ENCODE results near the gene OGFOD2.

Gene OGFOD2

GRCh38 chr12:122989225-122989839 is 14.3 kb downstream of the OGFOD2 start:
- DNase-seq, result no peak

GRCh38 chr12:122989874-122990419 is 14.9 kb downstream of the OGFOD2 start:
- no peak for DNase-seq

DNA sequence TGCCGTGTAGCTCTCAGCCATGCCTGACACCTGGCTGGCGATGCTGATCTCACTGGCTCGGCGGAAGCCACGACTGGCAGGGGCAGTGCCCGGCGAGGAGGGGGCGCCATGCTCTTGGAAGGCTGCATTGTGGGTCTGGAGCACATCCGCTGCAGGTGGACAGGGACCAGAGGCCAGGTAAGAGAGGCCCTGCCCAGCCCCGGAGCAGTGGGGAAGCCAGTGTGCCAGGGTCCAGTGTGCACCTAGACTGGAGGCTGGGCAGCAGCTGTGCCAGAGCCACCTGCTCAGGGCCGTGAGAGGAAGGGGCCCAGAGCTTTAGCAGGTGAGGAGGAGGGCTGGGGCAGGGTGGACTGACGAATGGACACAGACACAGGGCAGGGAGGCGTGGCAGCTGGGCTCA is 15.5 kb downstream of the OGFOD2 start:
- DNase-seq, result no peak

DNA sequence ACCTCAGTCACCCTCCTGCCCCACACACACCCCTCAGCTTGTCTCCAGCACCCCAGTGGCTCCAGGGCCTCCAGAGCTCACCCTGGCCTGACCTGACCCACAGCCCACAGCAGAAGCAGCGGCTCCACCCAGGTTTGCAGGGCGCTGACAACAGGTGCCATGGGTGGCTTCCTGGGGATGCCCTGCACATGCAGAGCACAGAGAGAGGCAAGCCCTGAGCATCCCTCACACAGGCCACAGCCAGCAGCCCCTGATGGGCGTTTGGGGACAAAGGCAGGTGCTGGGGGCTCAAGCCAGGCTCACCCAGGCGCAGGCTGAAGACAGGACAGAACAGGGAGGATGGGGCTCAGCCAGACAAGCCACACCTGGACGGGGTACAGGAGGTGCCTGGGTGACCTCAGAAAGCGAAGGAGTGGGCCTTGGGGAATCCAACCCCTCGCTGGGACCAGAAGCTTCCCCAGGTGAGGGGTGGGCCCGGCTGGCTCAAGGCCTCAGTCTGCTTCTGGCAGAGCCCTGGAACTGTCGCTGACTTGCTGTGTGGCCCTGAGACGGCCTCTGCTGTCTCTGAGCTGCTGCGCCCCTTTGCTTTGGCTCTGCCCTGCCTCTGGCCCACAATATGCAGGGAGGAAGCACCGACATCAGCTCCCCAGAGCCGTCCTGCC is 16.0 kb downstream of the OGFOD2 start:
- no peak for DNase-seq

DNA sequence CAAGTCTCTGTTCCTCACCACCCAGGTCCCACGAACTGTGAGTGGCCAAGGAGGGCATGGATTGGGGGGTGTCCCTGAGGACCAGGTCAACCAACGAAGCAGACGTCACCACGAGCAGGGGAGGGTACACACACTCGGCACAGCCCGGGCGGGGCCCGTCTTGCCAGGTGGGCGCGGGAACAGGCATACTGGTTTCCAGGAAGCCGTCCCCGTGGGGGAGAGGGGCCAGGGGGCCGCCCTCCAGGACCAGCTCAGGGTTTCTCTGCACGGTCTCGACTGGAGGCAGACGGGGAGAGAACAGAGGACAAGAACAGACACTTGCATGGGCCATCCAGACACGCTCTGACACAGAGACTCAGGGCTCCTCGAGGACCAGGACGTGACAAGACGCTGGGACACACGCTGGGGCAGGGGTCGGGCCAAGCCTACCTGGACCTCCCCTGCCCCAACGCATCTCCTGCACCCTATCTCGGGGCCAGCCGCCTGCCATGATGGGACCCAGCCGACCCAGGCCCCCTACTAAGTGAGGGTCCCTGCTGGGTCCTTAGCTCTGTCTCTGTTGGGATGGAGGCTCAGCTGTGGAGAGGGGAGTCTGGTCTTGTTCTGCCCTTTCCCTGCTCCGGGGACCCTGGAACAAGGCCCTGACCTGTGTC is 16.7 kb downstream of the OGFOD2 start:
- DNase-seq, result no peak

DNA sequence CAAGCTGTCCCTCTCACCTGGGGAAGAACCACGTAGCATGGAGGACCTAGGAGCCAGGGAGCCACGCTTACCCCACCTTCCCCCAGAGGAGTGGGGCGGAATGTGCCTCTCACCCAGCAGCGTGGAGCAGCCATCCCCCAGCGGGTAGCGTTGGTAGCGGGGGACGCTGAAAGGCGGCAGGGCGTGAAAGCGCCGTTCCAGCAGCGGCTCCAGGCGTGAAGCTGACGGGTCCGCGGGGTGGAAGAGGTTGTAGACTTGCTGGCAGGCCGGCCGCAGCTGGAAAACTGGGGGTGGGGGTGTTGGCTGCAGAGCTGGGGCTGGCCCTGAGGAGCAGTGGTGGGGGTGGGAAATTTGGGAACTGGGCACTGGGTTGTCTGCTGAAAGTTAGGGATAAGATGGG is 17.3 kb downstream of the OGFOD2 start:
- DNase-seq, result no peak

GRCh38 chr12:122994140-122994675 is 19.2 kb downstream of the OGFOD2 start:
- no peak for DNase-seq

GRCh38 chr12:122994781-122995502 is 19.9 kb downstream of the OGFOD2 start:
- DNase-seq, result no peak

GRCh38 chr12:122995503-122996187 is 20.6 kb downstream of the OGFOD2 start:
- DNase-seq, result no peak

GRCh38 chr12:122996188-122996601 is 21.2 kb downstream of the OGFOD2 start:
- no peak for DNase-seq

GRCh38 chr12:122996621-122997342 is 21.7 kb downstream of the OGFOD2 start:
- DNase-seq, result no peak

GRCh38 chr12:122997343-122998250 is 22.6 kb downstream of the OGFOD2 start:
- DNase-seq, result no peak

DNA sequence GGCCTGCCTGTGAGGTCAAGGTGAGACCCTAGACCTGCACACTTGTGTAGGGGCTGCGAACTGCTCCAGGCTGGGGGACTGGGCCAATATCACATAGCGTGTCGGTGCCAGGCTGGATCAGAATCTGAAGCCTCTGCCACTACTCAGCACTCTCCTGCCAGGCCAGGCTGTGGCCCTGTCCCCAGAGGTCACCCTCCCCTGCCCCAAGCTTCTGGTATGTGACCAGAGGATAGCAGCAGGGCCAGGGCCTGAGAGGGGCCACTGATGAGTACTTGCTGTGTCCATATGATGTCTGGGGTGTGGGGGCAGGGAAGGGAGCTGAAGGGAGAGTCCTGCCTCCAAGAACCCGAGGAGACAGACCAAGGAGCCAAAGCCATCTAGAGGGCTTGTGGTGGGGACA is 23.3 kb downstream of the OGFOD2 start:
- no peak for DNase-seq

DNA sequence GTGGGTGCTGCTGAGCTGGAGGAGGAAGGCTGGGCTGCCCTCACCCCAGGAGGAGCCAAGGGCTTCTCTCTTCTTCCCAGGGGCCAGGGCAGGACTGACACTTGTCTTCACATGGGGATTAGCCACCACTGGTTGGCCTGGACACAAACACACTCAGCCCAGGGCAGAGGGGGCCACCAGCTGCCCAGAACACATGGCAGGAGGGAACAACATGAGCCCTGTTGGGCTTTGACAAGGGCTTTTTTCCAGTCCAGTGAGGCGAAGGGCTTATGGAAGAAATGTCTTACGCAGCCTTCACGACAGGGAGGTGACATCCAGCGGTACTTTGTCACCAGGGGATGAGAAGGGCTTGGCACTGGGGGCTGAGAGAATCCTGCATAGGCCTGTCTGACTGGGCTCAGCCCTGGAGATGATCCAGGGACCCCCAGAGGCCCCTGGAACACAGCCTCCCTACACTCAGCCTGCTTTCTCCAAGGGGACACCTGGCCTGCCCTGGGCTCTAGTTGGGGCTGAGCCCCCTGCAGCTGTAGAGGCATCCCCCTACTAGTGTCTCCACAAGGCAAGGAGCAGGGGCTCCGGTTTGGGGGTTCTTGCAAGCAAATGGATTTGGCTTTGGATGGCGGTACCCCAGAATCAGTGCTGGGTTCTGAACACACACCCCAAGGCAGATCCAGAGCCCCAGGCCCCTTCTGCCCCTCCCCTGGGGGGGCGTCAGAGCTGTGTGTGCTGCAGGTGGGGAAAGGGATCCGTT is 24.3 kb downstream of the OGFOD2 start:
- DNase-seq, result no peak

DNA sequence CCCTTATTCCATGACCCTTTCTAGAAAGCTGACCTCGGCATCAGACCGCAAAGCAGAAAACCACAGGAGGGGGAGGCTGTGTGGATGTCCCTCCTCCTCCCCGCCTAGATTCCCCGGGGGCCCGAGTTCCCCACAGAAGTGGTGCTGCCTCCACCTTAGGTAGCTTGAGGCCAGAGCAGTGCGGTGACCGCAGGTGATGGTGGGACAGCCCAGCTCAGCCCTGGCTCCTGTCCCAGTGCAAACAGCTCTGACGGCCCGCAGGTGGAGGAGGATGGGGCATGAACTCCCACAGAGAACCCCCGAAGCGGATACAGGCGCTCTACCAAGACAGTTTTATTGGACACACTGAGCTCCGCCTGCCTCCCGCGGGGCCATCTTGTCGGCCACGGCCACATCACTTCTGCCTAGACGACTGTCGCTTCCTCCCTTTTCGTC is 25.0 kb downstream of the OGFOD2 start:
- DNase-seq, result no peak

DNA sequence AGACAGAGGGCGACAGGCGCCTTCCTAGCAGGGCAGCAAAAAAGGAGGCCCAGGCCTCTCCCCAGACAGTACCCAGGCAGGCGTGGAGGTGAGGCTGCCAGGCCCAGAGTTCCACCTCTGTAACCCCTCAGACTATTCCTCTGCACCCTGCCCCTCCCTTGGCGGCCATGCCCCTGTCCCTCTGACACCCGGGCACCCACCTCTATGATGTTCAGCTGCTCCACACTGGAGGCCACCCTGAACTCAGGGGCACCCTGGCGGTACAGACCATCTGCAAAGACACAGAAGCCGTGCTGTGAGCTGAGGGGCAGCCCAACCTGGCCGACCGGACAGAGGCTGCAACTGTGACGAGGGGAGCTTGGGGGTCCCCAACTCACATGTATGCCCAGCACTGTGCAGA is 25.5 kb downstream of the OGFOD2 start:
- DNase-seq, result no peak

- DNase-seq, result no peak
Observed at GRCh38 chr12:123001464-123001863, 26.4 kb downstream of the OGFOD2 start.

DNA sequence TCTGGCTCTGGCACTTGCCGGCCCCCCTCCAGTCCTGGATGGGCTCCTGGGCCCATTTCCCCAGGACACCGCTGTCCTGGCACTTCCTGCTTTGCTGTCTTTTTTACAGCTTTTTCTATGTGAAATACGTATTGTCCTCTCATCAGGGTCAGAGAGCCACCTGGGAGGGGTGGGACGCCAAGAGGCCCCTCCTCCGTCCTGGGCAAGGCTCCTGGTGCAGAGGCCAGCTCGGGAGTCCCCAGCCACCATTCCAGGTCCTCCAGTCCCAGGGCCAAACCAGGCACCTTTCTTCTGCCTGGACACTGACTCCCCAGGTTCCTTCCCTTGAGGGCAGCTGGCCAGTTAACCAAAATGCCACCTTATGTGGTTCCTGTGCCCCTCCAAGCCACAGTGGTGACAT is 28.2 kb downstream of the OGFOD2 start:
- no peak for DNase-seq

DNA sequence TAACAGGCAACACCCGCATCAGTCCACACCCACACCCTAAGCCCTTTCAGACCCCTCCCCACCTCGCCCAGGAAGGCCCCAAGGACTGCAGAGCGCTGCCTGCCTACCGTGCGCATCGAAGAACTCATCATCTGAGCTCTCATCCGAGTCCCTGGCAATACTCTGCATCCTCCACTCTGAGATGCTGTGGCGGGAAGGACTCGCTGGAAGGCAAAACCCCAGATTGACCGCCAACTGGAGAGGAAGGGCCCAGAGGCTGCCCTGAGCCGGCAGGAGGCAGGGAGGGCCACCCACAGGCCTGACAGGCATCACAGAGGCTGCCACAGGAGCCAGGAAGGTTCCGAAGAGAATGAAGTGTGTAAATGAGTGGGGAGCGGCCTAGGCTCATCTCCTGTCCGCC is 29.2 kb downstream of the OGFOD2 start:
- DNase-seq, result no peak

DNA sequence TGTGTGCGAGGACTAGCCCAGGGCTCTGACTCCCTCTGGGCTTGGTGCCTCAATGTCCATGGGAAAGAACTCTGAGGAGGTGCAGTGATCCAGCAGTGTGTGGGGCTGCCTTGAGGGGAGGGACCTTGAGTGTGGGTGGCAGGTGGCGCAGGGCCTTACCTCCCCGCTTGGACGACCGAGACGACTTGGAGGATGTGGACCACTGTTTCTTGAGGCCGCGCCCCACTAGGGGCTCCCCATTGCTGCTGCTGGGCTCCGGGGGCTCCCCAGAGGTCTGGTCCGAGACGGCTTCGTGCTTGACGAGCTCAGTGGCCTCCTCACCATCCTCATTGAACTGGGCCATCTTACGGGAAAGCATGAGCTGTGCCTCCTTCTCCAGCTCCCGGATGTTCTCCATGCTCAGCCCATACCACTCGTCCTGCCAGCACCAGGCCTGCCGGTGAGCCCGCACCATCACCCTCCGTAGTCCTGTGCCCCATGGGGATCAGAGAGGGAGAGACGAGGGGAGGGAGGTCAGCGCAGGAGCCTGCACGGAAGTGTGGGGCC is 30.1 kb downstream of the OGFOD2 start:
- DNase-seq, result no peak
